ENCODE results near the gene EDIL3.

EDIL3 gene

DNA sequence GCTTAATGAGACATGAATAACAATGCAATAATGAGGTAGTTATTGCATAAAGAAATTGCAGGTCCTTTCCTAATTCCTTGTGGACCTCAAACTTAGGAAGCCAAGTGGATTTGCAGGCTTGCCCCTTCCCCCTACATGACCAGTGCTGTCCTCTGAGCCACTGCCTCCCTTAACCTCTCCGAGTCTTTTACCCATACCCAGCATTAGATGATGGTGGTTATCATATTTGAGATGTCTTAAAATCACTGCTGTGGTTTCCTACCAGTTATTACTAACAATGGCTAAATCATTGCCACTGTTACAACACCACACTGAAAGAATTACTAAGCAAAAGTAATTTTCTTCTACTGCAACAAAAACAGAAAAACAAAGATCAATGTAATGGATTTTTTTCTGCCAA, 170.8 kb downstream of the EDIL3 start:
- Histone ChIP-seq H3K4me2 (ENCODE audit: low read length) (no peak overlapping the region), H3K4me1 (ENCODE audit: low read length) (no peaks in the 10 kb centered on the region), H4K20me1 (ENCODE audit: insufficient read depth, low read length) (no peaks in the 10 kb centered on the region), H3K36me3 (replicated peaks; ENCODE audit: low read depth, low read length) (no peaks in the 10 kb centered on the region), H3K27ac (ENCODE audit: low read length) (no peak overlapping the region), H3K27me3 (ENCODE audit: low read depth, low read length) (no peaks in the 10 kb centered on the region), H3K4me3 (ENCODE audit: low read length) (no peak overlapping the region), H3K9ac (ENCODE audit: low read length) (no peak overlapping the region), H3K79me2 (ENCODE audit: low read length) (no peaks in the 10 kb centered on the region), H2AFZ (ENCODE audit: low read depth, low read length) (no peak overlapping the region), H3K9me3 (ENCODE audit: insufficient read depth, low read length) (no peaks in the 10 kb centered on the region)
- no peak for TF ChIP-seq EZH2phosphoT487 (IDR thresholded peaks at IDR 0.05; ENCODE audit: low read depth)
- TF ChIP-seq, protein P1, sequence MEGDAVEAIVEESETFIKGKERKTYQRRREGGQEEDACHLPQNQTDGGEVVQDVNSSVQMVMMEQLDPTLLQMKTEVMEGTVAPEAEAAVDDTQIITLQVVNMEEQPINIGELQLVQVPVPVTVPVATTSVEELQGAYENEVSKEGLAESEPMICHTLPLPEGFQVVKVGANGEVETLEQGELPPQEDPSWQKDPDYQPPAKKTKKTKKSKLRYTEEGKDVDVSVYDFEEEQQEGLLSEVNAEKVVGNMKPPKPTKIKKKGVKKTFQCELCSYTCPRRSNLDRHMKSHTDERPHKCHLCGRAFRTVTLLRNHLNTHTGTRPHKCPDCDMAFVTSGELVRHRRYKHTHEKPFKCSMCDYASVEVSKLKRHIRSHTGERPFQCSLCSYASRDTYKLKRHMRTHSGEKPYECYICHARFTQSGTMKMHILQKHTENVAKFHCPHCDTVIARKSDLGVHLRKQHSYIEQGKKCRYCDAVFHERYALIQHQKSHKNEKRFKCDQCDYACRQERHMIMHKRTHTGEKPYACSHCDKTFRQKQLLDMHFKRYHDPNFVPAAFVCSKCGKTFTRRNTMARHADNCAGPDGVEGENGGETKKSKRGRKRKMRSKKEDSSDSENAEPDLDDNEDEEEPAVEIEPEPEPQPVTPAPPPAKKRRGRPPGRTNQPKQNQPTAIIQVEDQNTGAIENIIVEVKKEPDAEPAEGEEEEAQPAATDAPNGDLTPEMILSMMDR (IDR thresholded peaks at IDR 0.05; ENCODE audit: low read depth, low read length): no peak

DNA sequence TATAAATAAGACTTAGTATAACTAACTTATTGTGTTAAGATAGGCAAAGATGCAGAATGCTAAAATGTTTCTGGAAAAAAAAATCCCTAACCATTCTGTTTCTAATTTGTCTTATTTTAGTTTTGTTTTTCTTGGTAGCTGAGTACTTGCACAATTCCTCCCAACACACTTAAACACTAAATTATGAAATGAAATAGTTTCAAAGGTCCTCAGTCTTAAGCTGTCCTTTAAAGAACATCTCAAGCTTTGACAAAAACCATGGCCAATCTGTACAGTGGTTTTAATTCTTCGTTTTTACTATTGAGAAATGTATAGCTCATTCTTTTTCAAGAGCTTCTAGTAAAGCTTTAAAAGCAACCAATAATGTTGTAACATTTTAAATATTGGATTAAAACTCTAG, 171.5 kb downstream of the EDIL3 start:
- Histone ChIP-seq H3K4me2 (ENCODE audit: low read length) (no peak overlapping the region), H3K9me3 (ENCODE audit: insufficient read depth, low read length) (no peaks in the 10 kb centered on the region), H3K9ac (ENCODE audit: low read length) (no peak overlapping the region), H3K36me3 (replicated peaks; ENCODE audit: low read depth, low read length) (no peaks in the 10 kb centered on the region), H3K4me3 (ENCODE audit: low read length) (no peak overlapping the region), H3K4me1 (ENCODE audit: low read length) (no peaks in the 10 kb centered on the region), H3K27me3 (ENCODE audit: low read depth, low read length) (no peaks in the 10 kb centered on the region), H3K79me2 (ENCODE audit: low read length) (no peaks in the 10 kb centered on the region), H4K20me1 (ENCODE audit: insufficient read depth, low read length) (no peaks in the 10 kb centered on the region), H2AFZ (ENCODE audit: low read depth, low read length) (no peak overlapping the region), H3K27ac (ENCODE audit: low read length) (no peak overlapping the region)
- TF ChIP-seq, protein P1 (IDR thresholded peaks at IDR 0.05; ENCODE audit: low read depth, low read length): no peak
- TF ChIP-seq EZH2phosphoT487 (IDR thresholded peaks at IDR 0.05; ENCODE audit: low read depth): no peak

DNA sequence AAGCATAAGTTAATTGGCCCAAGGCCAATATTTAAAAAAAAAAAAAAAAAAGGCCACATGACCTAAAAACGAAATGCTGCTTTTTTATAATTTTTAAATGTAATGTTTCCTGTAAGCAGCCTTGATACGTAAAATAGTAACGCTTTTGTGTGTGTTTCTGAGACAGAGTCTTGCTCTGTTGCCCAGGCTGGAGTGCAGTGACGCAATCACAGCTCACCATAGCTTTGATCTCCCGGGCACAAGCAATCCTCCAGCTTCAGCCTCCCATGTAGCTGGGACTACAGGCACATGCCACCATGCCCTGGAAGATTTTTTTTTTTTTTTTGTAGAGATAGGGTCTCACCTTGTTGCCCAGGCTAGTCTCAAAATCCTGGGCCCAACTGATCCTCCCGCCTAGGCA, 179.9 kb downstream of the EDIL3 start:
- Histone ChIP-seq H3K27ac (ENCODE audit: low read length) (no peak overlapping the region), H4K20me1 (ENCODE audit: insufficient read depth, low read length) (no peaks in the 10 kb centered on the region), H3K4me3 (ENCODE audit: low read length) (no peak overlapping the region), H3K36me3 (replicated peaks; ENCODE audit: low read depth, low read length) (no peaks in the 10 kb centered on the region), H3K9ac (ENCODE audit: low read length) (no peak overlapping the region), H3K27me3 (ENCODE audit: low read depth, low read length) (no peaks in the 10 kb centered on the region), H3K9me3 (ENCODE audit: insufficient read depth, low read length) (no peaks in the 10 kb centered on the region), H3K79me2 (ENCODE audit: low read length) (no peaks in the 10 kb centered on the region), H3K4me1 (ENCODE audit: low read length) (no peaks in the 10 kb centered on the region), H3K4me2 (ENCODE audit: low read length) (no peak overlapping the region), H2AFZ (ENCODE audit: low read depth, low read length) (no peak overlapping the region)
- TF ChIP-seq, protein P1 (IDR thresholded peaks at IDR 0.05; ENCODE audit: low read depth, low read length): no peak
- no peak for TF ChIP-seq EZH2phosphoT487 (IDR thresholded peaks at IDR 0.05; ENCODE audit: low read depth)

DNA sequence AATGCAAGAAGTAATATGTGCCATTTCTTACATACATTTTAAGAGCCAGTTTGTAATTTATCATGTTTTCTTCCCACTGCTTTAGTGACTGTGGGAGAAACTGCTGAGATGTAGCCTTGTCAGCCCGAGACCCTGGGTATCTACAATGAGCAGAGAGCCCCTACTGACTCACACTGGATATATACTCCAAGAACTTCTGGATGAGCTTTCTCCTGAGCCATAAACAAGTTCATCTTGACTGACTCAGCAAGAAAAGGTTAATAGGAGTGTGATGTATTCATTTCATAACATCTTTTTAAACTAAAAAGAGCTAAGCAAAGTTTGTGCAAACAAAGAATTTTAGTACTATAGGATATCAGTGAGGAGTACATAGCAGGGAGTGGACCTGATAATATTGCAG, 182.5 kb downstream of the EDIL3 start:
- Histone ChIP-seq H3K9me3 (ENCODE audit: insufficient read depth, low read length) (no peaks in the 10 kb centered on the region), H3K9ac (ENCODE audit: low read length) (no peak overlapping the region), H3K27ac (ENCODE audit: low read length) (no peak overlapping the region), H3K4me2 (ENCODE audit: low read length) (no peak overlapping the region), H3K4me1 (ENCODE audit: low read length) (0 out of 2 replicates have a peak, but pooled peaks cover 4% of the 10 kb centered on the region), H3K36me3 (replicated peaks; ENCODE audit: low read depth, low read length) (no peaks in the 10 kb centered on the region), H3K79me2 (ENCODE audit: low read length) (no peaks in the 10 kb centered on the region), H3K27me3 (ENCODE audit: low read depth, low read length) (no peaks in the 10 kb centered on the region), H3K4me3 (ENCODE audit: low read length) (no peak overlapping the region), H4K20me1 (ENCODE audit: insufficient read depth, low read length) (no peaks in the 10 kb centered on the region), H2AFZ (ENCODE audit: low read depth, low read length) (no peak overlapping the region)
- no peak for TF ChIP-seq EZH2phosphoT487 (IDR thresholded peaks at IDR 0.05; ENCODE audit: low read depth)
- TF ChIP-seq, protein P1 (IDR thresholded peaks at IDR 0.05; ENCODE audit: low read depth, low read length): no peak
